Measurements from ENCODE around the gene SOCS6. TPM values are rescaled to one million over a fixed set of nuclear protein-coding genes. Genes with fewer than 3 reads are reported as not detected.
A peak's percentile ranks its signal among the peaks of the same experiment; 100 is the strongest.

Gene SOCS6
- total and polyA plus RNA-seq, 2 of the 13 experiments (the other 11 are each of a cell fraction or from before 2014, with no cell fraction given) = 18.6 to 38.3 TPM

- TF ChIP-seq HOXA3 (CRISPR knock-in tag; IDR thresholded peaks at IDR 0.05) (0 out of 2 replicates have a peak, but pooled peaks have one; percentile 2), SMAD9 (CRISPR knock-in tag; IDR thresholded peaks at IDR 0.05) (no peak), ZNF292 (CRISPR knock-in tag; IDR thresholded peaks at IDR 0.05; ENCODE audit: borderline replicate concordance, low read depth) (no peak), EHMT2 (IDR thresholded peaks at IDR 0.05; ENCODE audit: borderline replicate concordance, low read depth, low read length) (peak; percentile 70; the same call in 1 of the 2 replicates), KLF12 (CRISPR knock-in tag; IDR thresholded peaks at IDR 0.05; ENCODE audit: borderline replicate concordance) (no peak), NFIB (CRISPR knock-in tag; IDR thresholded peaks at IDR 0.05; ENCODE audit: borderline replicate concordance) (no peak), ZBTB40 (IDR thresholded peaks at IDR 0.05) (no peak), ZBTB40 (CRISPR knock-in tag; IDR thresholded peaks at IDR 0.05) (no peak), ZNF598 (CRISPR knock-in tag; IDR thresholded peaks at IDR 0.05; ENCODE audit: borderline replicate concordance) (no peak), TSC22D2 (CRISPR knock-in tag; IDR thresholded peaks at IDR 0.05; ENCODE audit: borderline replicate concordance) (no peak), ZNF770 (CRISPR knock-in tag; IDR thresholded peaks at IDR 0.05) (no peak), ZNF644 (CRISPR knock-in tag; IDR thresholded peaks at IDR 0.05; ENCODE audit: low read depth) (peak; percentile 84), ZFP90 (CRISPR knock-in tag; IDR thresholded peaks at IDR 0.05; ENCODE audit: borderline replicate concordance) (no peak), ZNF800 (CRISPR knock-in tag; IDR thresholded peaks at IDR 0.05) (no peak), ZNF331 (CRISPR knock-in tag; IDR thresholded peaks at IDR 0.05) (0 out of 2 replicates have a peak, but pooled peaks have one; percentile 28), ZNF564 (CRISPR knock-in tag; IDR thresholded peaks at IDR 0.05) (no peak), NCOA1 (CRISPR knock-in tag; IDR thresholded peaks at IDR 0.05) (no peak)
Measured at GRCh38 chr18:70331456-70332097, 42.7 kb downstream of the SOCS6 start (continued).

Measured in HepG2 (cell line).